Breast epithelium (tissue), 4 donors: ENCODE measurements around the gene PLCL2. TPM values are rescaled to one million over a fixed set of nuclear protein-coding genes. Genes with fewer than 3 reads are reported as not detected.

Experiments
- DNase-seq, 2 donors: peaks; one replicate each; pipeline ENCODE4 v3.0.0-alpha.2; 2019; ENCODE audit warnings: low spot score in 2 of 2
- H3K27ac ChIP-seq, 2 donors: fragments of 200-600 bp; sonication (generic) in 1 of 2; one replicate each; pipeline ENCODE4 v1.5.1; 2016 to 2019; ENCODE audit warnings: mild to moderate bottlenecking in 1 of 2
- H3K27me3 ChIP-seq, 2 donors: fragments of 200-600 bp; sonication (generic) in 1 of 2; one replicate each; pipeline versions ENCODE4 v1.5.1 to v1.6.0; 2017 to 2019; ENCODE audit warnings: control low read depth in 1 of 2, mild to moderate bottlenecking in 1 of 2
- H3K36me3 ChIP-seq: fragments of 200-600 bp; one replicate; pipeline ENCODE4 v1.5.1; 2019
- H3K4me1 ChIP-seq, 2 donors: fragments of 200-600 bp; sonication (generic); one replicate each; pipeline ENCODE4 v1.5.1; 2016 to 2019; ENCODE audit warnings: control low read depth in 1 of 2
- H3K4me3 ChIP-seq, 3 donors: fragments of 200-600 bp; sonication (generic); 1 replicate in 2 of 3; 2 replicates in 1 of 3; pipeline ENCODE4 v1.5.1; 2016 to 2019; ENCODE audit warnings: mild to moderate bottlenecking in 3 of 3, moderate library complexity in 2 of 3
- H3K9me3 ChIP-seq, 2 donors: fragments of 200-600 bp; sonication (generic) in 1 of 2; one replicate each; pipeline ENCODE4 v1.5.1; 2016 to 2019; ENCODE audit warnings: control low read depth in 1 of 2
- CTCF ChIP-seq, 3 donors: fragments of 450-650 bp; IDR thresholded peaks; one replicate each; pipeline ENCODE4 v1.5.1; 2016 to 2017; ENCODE audit warnings: antibody characterized with exemption in 3 of 3, mild to moderate bottlenecking in 3 of 3, moderate library complexity in 3 of 3
- POLR2A ChIP-seq: fragments of 450-650 bp; IDR thresholded peaks from one replicate; pipeline ENCODE4 v1.6.1; 2016; ENCODE audit warnings: antibody characterized with exemption, mild to moderate bottlenecking, moderate library complexity
- POLR2AphosphoS5 ChIP-seq, 3 donors: sonication (generic); formaldehyde crosslinking; IDR thresholded peaks; one replicate each; pipeline ENCODE4 v1.6.1; 2017; ENCODE audit warnings: antibody characterized with exemption in 3 of 3
- intact Hi-C: fragments of 100-400 bp; cut with DNase I; formaldehyde crosslinking; loops from one replicate; pipeline ENCODE4 v1.15.1; 2023; ENCODE audit warnings: low total_unique reads
- total RNA-seq, 3 donors: library from RNA; depleted of rRNA; stranded (reverse); fragments of >200 nt; gene quantifications; one replicate each; pipeline ENCODE4 v1.1.0, GENCODE V29; 2016

PLCL2 gene
- total RNA-seq, 3 donors from 2014 or later: 7.8 to 21.9 (median 17.0) TPM

GRCh38 chr3:16864610-16865313 is 20.0 kb upstream of the PLCL2 start:
- Histone ChIP-seq H3K36me3 (no peaks in the 10 kb centered on the region), H3K27ac (no peak overlapping the region), H3K4me3 (no peak overlapping the region), H3K4me1 (no peaks in the 10 kb centered on the region), H3K9me3 (no peaks in the 10 kb centered on the region), H3K27me3 (no peaks in the 10 kb centered on the region)
- TF ChIP-seq POLR2A (no peak), CTCF (IDR thresholded peaks at IDR 0.05) (no peak), POLR2AphosphoS5 (IDR thresholded peaks at IDR 0.05) (no peak)
- no peak for DNase-seq
- intact Hi-C loops: no loop called here

- TF ChIP-seq CTCF (IDR thresholded peaks at IDR 0.05): no peak
- TF ChIP-seq POLR2AphosphoS5 (IDR thresholded peaks at IDR 0.05): no peak
- no peak for TF ChIP-seq POLR2A
- Histone ChIP-seq H3K27ac (no peak overlapping the region), H3K27me3 (no peaks in the 10 kb centered on the region), H3K9me3 (no peaks in the 10 kb centered on the region), H3K4me1 (no peaks in the 10 kb centered on the region), H3K4me3 (no peak overlapping the region), H3K36me3 (no peaks in the 10 kb centered on the region)
- intact Hi-C loops: no loop called here
- no peak for DNase-seq
Observed at GRCh38 chr3:16865335-16865734, 19.4 kb upstream of the PLCL2 start.

- H3K9me3 ChIP-seq: no peaks in the 10 kb centered on the region
- DNase-seq: no peak
- H3K4me3 ChIP-seq: no peak overlapping the region
- intact Hi-C loops: no loop called here
- no peak for TF ChIP-seq POLR2AphosphoS5 (IDR thresholded peaks at IDR 0.05)
- no peak for TF ChIP-seq CTCF (IDR thresholded peaks at IDR 0.05)
- no peak for TF ChIP-seq POLR2A
- no peaks in the 10 kb centered on the region for H3K27me3 ChIP-seq
- H3K27ac ChIP-seq: no peak overlapping the region
- no peaks in the 10 kb centered on the region for H3K36me3 ChIP-seq
- no peaks in the 10 kb centered on the region for H3K4me1 ChIP-seq
Observed at GRCh38 chr3:16866571-16866970, 18.2 kb upstream of the PLCL2 start.

- Histone ChIP-seq H3K36me3 (no peaks in the 10 kb centered on the region), H3K9me3 (no peaks in the 10 kb centered on the region), H3K27me3 (no peaks in the 10 kb centered on the region), H3K4me3 (no peak overlapping the region), H3K4me1 (no peaks in the 10 kb centered on the region), H3K27ac (no peak overlapping the region)
- TF ChIP-seq POLR2A (no peak), CTCF (IDR thresholded peaks at IDR 0.05) (no peak), POLR2AphosphoS5 (IDR thresholded peaks at IDR 0.05) (no peak)
- no peak for DNase-seq
- intact Hi-C loops: no loop called here
Observed at GRCh38 chr3:16868513-16868912, 16.2 kb upstream of the PLCL2 start.

GRCh38 chr3:16869261-16870005 is 15.3 kb upstream of the PLCL2 start:
- H3K9me3 ChIP-seq: no peaks in the 10 kb centered on the region
- H3K4me1 ChIP-seq: no peaks in the 10 kb centered on the region
- intact Hi-C loops: no loop called here
- H3K4me3 ChIP-seq: no peak overlapping the region
- no peak overlapping the region for H3K27ac ChIP-seq
- no peak for DNase-seq
- H3K36me3 ChIP-seq: no peaks in the 10 kb centered on the region
- no peak for TF ChIP-seq POLR2AphosphoS5 (IDR thresholded peaks at IDR 0.05)
- TF ChIP-seq POLR2A: no peak
- no peak for TF ChIP-seq CTCF (IDR thresholded peaks at IDR 0.05)
- no peaks in the 10 kb centered on the region for H3K27me3 ChIP-seq
